ENCODE data around the gene UBAP2.

The UBAP2 gene

GRCh38 chr9:34084562-34084961 lies 35.9 kb upstream of the UBAP2 start:
- no peak for TF ChIP-seq SPI1 (IDR thresholded peaks at IDR 0.05; ENCODE audit: low read depth, low read length)
- no peak for TF ChIP-seq PAX5 (IDR thresholded peaks at IDR 0.05; ENCODE audit: insufficient read depth, low read length, severe bottlenecking)
- TF ChIP-seq POLR2A (IDR thresholded peaks at IDR 0.05; ENCODE audit: low read depth, low read length): no peak
- TF ChIP-seq POLR2AphosphoS5 (IDR thresholded peaks at IDR 0.05; ENCODE audit: low read depth, low read length): no peak
- no peak for TF ChIP-seq TAF1 (IDR thresholded peaks at IDR 0.05; ENCODE audit: low read depth, low read length)
- no peak for TF ChIP-seq POU2F2 (IDR thresholded peaks at IDR 0.05; ENCODE audit: low read depth, low read length)
- DNase-seq (ENCODE audit: insufficient read length, low spot score) (no peak), FAIRE-seq (no peak)

- TF ChIP-seq PAX5 (IDR thresholded peaks at IDR 0.05; ENCODE audit: insufficient read depth, low read length, severe bottlenecking) (no peak), SPI1 (IDR thresholded peaks at IDR 0.05; ENCODE audit: low read depth, low read length) (no peak), POU2F2 (IDR thresholded peaks at IDR 0.05; ENCODE audit: low read depth, low read length) (no peak), POLR2AphosphoS5 (IDR thresholded peaks at IDR 0.05; ENCODE audit: low read depth, low read length) (no peak), TAF1 (IDR thresholded peaks at IDR 0.05; ENCODE audit: low read depth, low read length) (no peak), POLR2A (IDR thresholded peaks at IDR 0.05; ENCODE audit: low read depth, low read length) (no peak)
- FAIRE-seq (no peak), DNase-seq (ENCODE audit: insufficient read length, low spot score) (no peak)
Measured at GRCh38 chr9:34079181-34079580, 30.5 kb upstream of the UBAP2 start.

- TF ChIP-seq PAX5 (IDR thresholded peaks at IDR 0.05; ENCODE audit: insufficient read depth, low read length, severe bottlenecking) (no peak), TAF1 (IDR thresholded peaks at IDR 0.05; ENCODE audit: low read depth, low read length) (no peak), SPI1 (IDR thresholded peaks at IDR 0.05; ENCODE audit: low read depth, low read length) (no peak), POU2F2 (IDR thresholded peaks at IDR 0.05; ENCODE audit: low read depth, low read length) (no peak), POLR2A (IDR thresholded peaks at IDR 0.05; ENCODE audit: low read depth, low read length) (no peak), POLR2AphosphoS5 (IDR thresholded peaks at IDR 0.05; ENCODE audit: low read depth, low read length) (no peak)
- FAIRE-seq (no peak), DNase-seq (ENCODE audit: insufficient read length, low spot score) (no peak)
Measured at GRCh38 chr9:34072868-34073590, 24.3 kb upstream of the UBAP2 start.

GRCh38 chr9:34072410-34072809 lies 23.7 kb upstream of the UBAP2 start:
- no peak for FAIRE-seq
- no peak for TF ChIP-seq POLR2A (IDR thresholded peaks at IDR 0.05; ENCODE audit: low read depth, low read length)
- no peak for TF ChIP-seq PAX5 (IDR thresholded peaks at IDR 0.05; ENCODE audit: insufficient read depth, low read length, severe bottlenecking)
- TF ChIP-seq SPI1 (IDR thresholded peaks at IDR 0.05; ENCODE audit: low read depth, low read length): no peak
- no peak for TF ChIP-seq POU2F2 (IDR thresholded peaks at IDR 0.05; ENCODE audit: low read depth, low read length)
- no peak for TF ChIP-seq TAF1 (IDR thresholded peaks at IDR 0.05; ENCODE audit: low read depth, low read length)
- TF ChIP-seq POLR2AphosphoS5 (IDR thresholded peaks at IDR 0.05; ENCODE audit: low read depth, low read length): no peak
- DNase-seq (ENCODE audit: insufficient read length, low spot score): no peak

GRCh38 chr9:34070606-34071324 lies 22.1 kb upstream of the UBAP2 start:
- FAIRE-seq (no peak), DNase-seq (ENCODE audit: insufficient read length, low spot score) (no peak)
- TF ChIP-seq TAF1 (IDR thresholded peaks at IDR 0.05; ENCODE audit: low read depth, low read length) (no peak), POLR2A (IDR thresholded peaks at IDR 0.05; ENCODE audit: low read depth, low read length) (no peak), POLR2AphosphoS5 (IDR thresholded peaks at IDR 0.05; ENCODE audit: low read depth, low read length) (no peak), SPI1 (IDR thresholded peaks at IDR 0.05; ENCODE audit: low read depth, low read length) (no peak), PAX5 (IDR thresholded peaks at IDR 0.05; ENCODE audit: insufficient read depth, low read length, severe bottlenecking) (no peak), POU2F2 (IDR thresholded peaks at IDR 0.05; ENCODE audit: low read depth, low read length) (no peak)

GRCh38 chr9:34069831-34070230 lies 21.1 kb upstream of the UBAP2 start:
- FAIRE-seq: no peak
- no peak for DNase-seq (ENCODE audit: insufficient read length, low spot score)
- TF ChIP-seq POLR2AphosphoS5 (IDR thresholded peaks at IDR 0.05; ENCODE audit: low read depth, low read length) (no peak), PAX5 (IDR thresholded peaks at IDR 0.05; ENCODE audit: insufficient read depth, low read length, severe bottlenecking) (no peak), POLR2A (IDR thresholded peaks at IDR 0.05; ENCODE audit: low read depth, low read length) (no peak), TAF1 (IDR thresholded peaks at IDR 0.05; ENCODE audit: low read depth, low read length) (no peak), SPI1 (IDR thresholded peaks at IDR 0.05; ENCODE audit: low read depth, low read length) (no peak), POU2F2 (IDR thresholded peaks at IDR 0.05; ENCODE audit: low read depth, low read length) (no peak)

- FAIRE-seq (no peak), DNase-seq (ENCODE audit: insufficient read length, low spot score) (no peak)
- TF ChIP-seq POLR2A (IDR thresholded peaks at IDR 0.05; ENCODE audit: low read depth, low read length) (no peak), POLR2AphosphoS5 (IDR thresholded peaks at IDR 0.05; ENCODE audit: low read depth, low read length) (no peak), PAX5 (IDR thresholded peaks at IDR 0.05; ENCODE audit: insufficient read depth, low read length, severe bottlenecking) (no peak)
Measured at GRCh38 chr9:34065541-34065940, 16.9 kb upstream of the UBAP2 start.

GRCh38 chr9:34059954-34060353 lies 11.3 kb upstream of the UBAP2 start:
- no peak for FAIRE-seq
- TF ChIP-seq TAF1 (IDR thresholded peaks at IDR 0.05; ENCODE audit: low read depth, low read length) (no peak), POLR2A (IDR thresholded peaks at IDR 0.05; ENCODE audit: low read depth, low read length) (no peak), POU2F2 (IDR thresholded peaks at IDR 0.05; ENCODE audit: low read depth, low read length) (no peak), PAX5 (IDR thresholded peaks at IDR 0.05; ENCODE audit: insufficient read depth, low read length, severe bottlenecking) (no peak), SPI1 (IDR thresholded peaks at IDR 0.05; ENCODE audit: low read depth, low read length) (no peak), POLR2AphosphoS5 (IDR thresholded peaks at IDR 0.05; ENCODE audit: low read depth, low read length) (no peak)
- DNase-seq (ENCODE audit: insufficient read length, low spot score): no peak

- TF ChIP-seq POLR2AphosphoS5 (IDR thresholded peaks at IDR 0.05; ENCODE audit: low read depth, low read length) (no peak), PAX5 (IDR thresholded peaks at IDR 0.05; ENCODE audit: insufficient read depth, low read length, severe bottlenecking) (no peak), SPI1 (IDR thresholded peaks at IDR 0.05; ENCODE audit: low read depth, low read length) (no peak), POLR2A (IDR thresholded peaks at IDR 0.05; ENCODE audit: low read depth, low read length) (no peak), TAF1 (IDR thresholded peaks at IDR 0.05; ENCODE audit: low read depth, low read length) (no peak), POU2F2 (IDR thresholded peaks at IDR 0.05; ENCODE audit: low read depth, low read length) (no peak)
- FAIRE-seq (no peak), DNase-seq (ENCODE audit: insufficient read length, low spot score) (no peak)
Measured at GRCh38 chr9:34059281-34059680, 10.6 kb upstream of the UBAP2 start.
